K562 (cell line): ENCODE data around the gene PTPRG.

Experiments used
- EZH2 ChIP-seq: IDR thresholded peaks from 2 replicates; pipeline ENCODE4 v1.6.1; 2012; ENCODE audit warnings: low read depth, mild to moderate bottlenecking, inconsistent platforms, low read length, borderline replicate concordance
- MAZ ChIP-seq, 2 experiments: fragments of 450-650 bp in 1 of 2; sonication (generic) in 1 of 2; formaldehyde crosslinking; IDR thresholded peaks in 1 of 2; conservative IDR thresholded peaks in 1 of 2; 2 replicates each; pipeline versions ENCODE4 v1.4.0 to v1.5.0; 2020; ENCODE audit warnings: mild to moderate bottlenecking in 1 of 2, missing genetic modification reagents in 1 of 2

DNA sequence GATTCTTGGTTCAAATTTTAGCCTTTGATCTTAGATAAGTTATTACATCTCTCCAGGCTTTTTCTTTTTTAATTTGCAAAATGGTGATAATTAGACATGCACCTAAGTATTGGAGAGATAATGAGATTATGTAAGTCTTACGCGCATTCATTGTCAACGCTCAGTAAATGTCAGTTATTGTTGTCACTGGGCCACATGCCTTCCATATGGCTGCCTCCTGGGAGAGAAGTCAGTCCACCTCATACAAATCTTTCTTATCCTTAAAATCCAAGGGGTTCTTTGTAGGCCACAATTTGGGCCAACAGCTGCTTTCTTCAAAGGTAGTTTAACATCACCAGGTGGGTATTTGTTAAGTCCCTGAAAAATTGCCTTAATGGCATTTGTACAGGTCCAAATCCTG lies 25.5 kb upstream of the PTPRG start:
- TF ChIP-seq MAZ (CRISPR knock-in tag; conservative IDR thresholded peaks at IDR 0.05 in 1 of 2, IDR thresholded peaks at IDR 0.05 in 1 of 2), result no peak
- TF ChIP-seq EZH2, result no peak
